CD8-positive, alpha-beta memory T cell (primary cell): Measurements from ENCODE around the gene TPK1. TPM values are rescaled to one million over a fixed set of nuclear protein-coding genes. Genes with fewer than 3 reads are reported as not detected.

ENCODE experiments used
- CTCF ChIA-PET: fragments of 350-600 bp; sonication (Branson Sonifier 250); formaldehyde crosslinking; loops from one replicate; lab custom pipeline; 2021; ENCODE audit warnings: antibody characterized with exemption; lab: Charles Lee
- POLR2A ChIA-PET: fragments of 350-600 bp; sonication (Branson Sonifier 250); formaldehyde crosslinking; loops from one replicate; lab custom pipeline; 2021; ENCODE audit warnings: antibody characterized with exemption; lab: Charles Lee
- DNase-seq, 5 donors: peaks; one replicate each; pipeline versions ENCODE4 v3.0.0 to v3.0.0-alpha.2; 2020 to 2022; ENCODE audit warnings: mixed read lengths in 1 of 5
- H3K27ac ChIP-seq: one replicate; pipeline ENCODE4 v1.7.0; 2013; ENCODE audit warnings: low read depth, mild to moderate bottlenecking, low read length, moderate library complexity
- H3K27me3 ChIP-seq: 2 replicates; pipeline ENCODE4 v1.7.0; 2013; ENCODE audit warnings: low read length, mild to moderate bottlenecking; ENCODE audit not compliant: insufficient read depth, poor library complexity, severe bottlenecking
- H3K36me3 ChIP-seq: 2 replicates; pipeline ENCODE4 v1.7.0; 2013; ENCODE audit warnings: mild to moderate bottlenecking, low read length, moderate library complexity; ENCODE audit not compliant: insufficient read depth
- H3K4me1 ChIP-seq: 2 replicates; pipeline ENCODE4 v1.7.0; 2013; ENCODE audit warnings: mild to moderate bottlenecking, low read length, moderate library complexity; ENCODE audit not compliant: insufficient read depth
- H3K4me3 ChIP-seq: 2 replicates; pipeline ENCODE4 v1.7.0; 2013; ENCODE audit warnings: mild to moderate bottlenecking, low read length
- H3K9me3 ChIP-seq: 2 replicates; pipeline ENCODE4 v1.7.0; 2013; ENCODE audit warnings: mild to moderate bottlenecking, low read length
- H3K27ac Mint-ChIP-seq, 8 donors: one replicate each; pipeline ENCODE4 v1.8.0; 2020 to 2021; ENCODE audit warnings: mixed read lengths in 8 of 8, mild to moderate bottlenecking in 6 of 8, inconsistent platforms in 3 of 8, moderate library complexity in 3 of 8
- H3K27me3 Mint-ChIP-seq, 2 donors: one replicate each; pipeline ENCODE4 v1.8.0; 2020 to 2021; ENCODE audit warnings: mixed read lengths in 2 of 2, mild to moderate bottlenecking in 1 of 2, moderate library complexity in 1 of 2
- H3K36me3 Mint-ChIP-seq, 3 donors: one replicate each; pipeline ENCODE4 v1.8.0; 2020 to 2021; ENCODE audit warnings: mixed read lengths in 3 of 3, inconsistent platforms in 1 of 3, mild to moderate bottlenecking in 1 of 3
- H3K4me1 Mint-ChIP-seq, 3 donors: one replicate each; pipeline ENCODE4 v1.8.0; 2020 to 2021; ENCODE audit warnings: mixed read lengths in 3 of 3, inconsistent platforms in 1 of 3, mild to moderate bottlenecking in 1 of 3
- H3K4me3 Mint-ChIP-seq, 7 donors: one replicate each; pipeline ENCODE4 v1.8.0; 2020 to 2021; ENCODE audit warnings: mixed read lengths in 7 of 7, mild to moderate bottlenecking in 6 of 7, moderate library complexity in 4 of 7, inconsistent platforms in 2 of 7
- H3K9me3 Mint-ChIP-seq, 5 donors: one replicate each; pipeline ENCODE4 v1.8.0; 2020 to 2022; ENCODE audit warnings: mixed read lengths in 5 of 5, mild to moderate bottlenecking in 3 of 5, moderate library complexity in 2 of 5, inconsistent platforms in 1 of 5
- polyA plus RNA-seq: library from polyadenylated mRNA; unstranded; fragments of 300-500 nt; fragmentation: Illumina TruSeq; gene quantifications from one replicate; pipeline ENCODE4 v1.2.3, GENCODE V29; 2021
- total RNA-seq, 2 experiments: library from RNA; stranded (reverse); gene quantifications; one replicate each; pipeline ENCODE4 v1.2.3, GENCODE V29; 2021

Gene TPK1
- total and polyA plus RNA-seq, 3 experiments from 2014 or later = 18.0 to 20.1 (median 19.0) TPM

DNA sequence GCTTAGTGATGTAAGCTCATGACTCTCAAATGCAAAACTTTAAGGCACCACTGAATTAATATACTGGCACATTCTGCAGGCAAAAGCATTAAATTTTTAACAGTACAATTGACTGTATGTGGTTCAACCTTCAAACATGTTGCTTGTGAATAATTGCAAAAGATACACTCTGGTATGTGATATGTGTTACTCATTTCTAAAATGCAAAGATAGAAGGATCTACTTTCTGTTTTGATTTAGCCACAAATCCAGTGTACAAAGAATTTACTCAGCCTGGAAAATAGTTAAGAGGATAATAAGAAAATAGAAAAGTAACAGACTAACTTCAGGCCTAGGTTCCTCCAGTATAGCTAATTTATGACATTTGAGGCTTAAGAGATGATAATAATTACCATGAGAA lies 365.8 kb downstream of the TPK1 start:
- no peaks in the 10 kb centered on the region for H3K27me3 Mint-ChIP-seq
- H3K36me3 Mint-ChIP-seq = peaks cover 14 to 39% (median 19%) of the 10 kb centered on the region in 3 donors
- no peak overlapping the region for H3K4me3 Mint-ChIP-seq
- ChIA-PET POLR2A (no interaction called here), CTCF (no interaction called here)
- no peaks in the 10 kb centered on the region for H3K4me1 ChIP-seq
- no peak for DNase-seq
- H3K36me3 ChIP-seq = no peaks in the 10 kb centered on the region
- H3K27ac ChIP-seq = no peak overlapping the region
- no peaks in the 10 kb centered on the region for H3K4me1 Mint-ChIP-seq
- H3K9me3 ChIP-seq = no peaks in the 10 kb centered on the region
- no peak overlapping the region for H3K4me3 ChIP-seq
- H3K9me3 Mint-ChIP-seq = peaks cover 3 to 11% (median 6%) of the 10 kb centered on the region in 5 donors
- no peak overlapping the region for H3K27ac Mint-ChIP-seq
- no peaks in the 10 kb centered on the region for H3K27me3 ChIP-seq

- Histone ChIP-seq H3K27ac (no peak overlapping the region), H3K9me3 (no peaks in the 10 kb centered on the region), H3K4me3 (no peak overlapping the region), H3K36me3 (no peaks in the 10 kb centered on the region), H3K27me3 (no peaks in the 10 kb centered on the region), H3K4me1 (no peaks in the 10 kb centered on the region)
- ChIA-PET POLR2A (no interaction called here), CTCF (no interaction called here)
- Mint-ChIP-seq H3K36me3 (peaks cover 19 to 47% (median 21%) of the 10 kb centered on the region in 3 donors), H3K4me3 (no peak overlapping the region), H3K4me1 (no peaks in the 10 kb centered on the region), H3K27me3 (no peaks in the 10 kb centered on the region), H3K27ac (no peak overlapping the region), H3K9me3 (peaks cover 3 to 15% (median 12%) of the 10 kb centered on the region in 5 donors)
- no peak for DNase-seq
Observed at GRCh38 chr7:144468990-144469732, 366.7 kb downstream of the TPK1 start.

GRCh38 chr7:144459635-144460034 lies 376.2 kb downstream of the TPK1 start:
- POLR2A ChIA-PET = no interaction called here

DNA sequence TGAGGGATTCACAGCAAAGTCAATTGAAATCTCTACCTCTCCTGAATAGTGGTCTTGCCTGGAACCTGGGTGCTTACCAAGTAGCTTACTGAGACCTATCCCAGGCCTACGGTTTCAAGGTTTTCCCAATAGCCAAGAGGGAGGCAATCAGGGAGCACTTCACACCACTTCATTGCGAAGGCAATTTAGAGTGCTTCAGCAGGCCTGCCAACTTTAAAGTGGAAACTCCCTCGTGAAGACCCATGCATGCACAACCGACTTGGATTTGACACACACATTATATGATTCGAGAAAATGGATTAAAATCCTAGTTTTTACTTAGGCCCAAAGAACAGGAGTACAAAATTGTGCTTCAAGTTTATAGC lies 380.8 kb downstream of the TPK1 start:
- Histone ChIP-seq H3K4me1 (no peaks in the 10 kb centered on the region), H3K4me3 (no peak overlapping the region), H3K9me3 (no peaks in the 10 kb centered on the region), H3K27ac (no peak overlapping the region), H3K27me3 (no peaks in the 10 kb centered on the region), H3K36me3 (no peaks in the 10 kb centered on the region)
- Mint-ChIP-seq H3K9me3 (peaks cover 0 to 41% (median 22%) of the 10 kb centered on the region in 5 donors), H3K27ac (no peak overlapping the region), H3K27me3 (no peaks in the 10 kb centered on the region), H3K4me1 (no peaks in the 10 kb centered on the region), H3K36me3 (peaks cover 29 to 59% (median 51%) of the 10 kb centered on the region in 3 donors), H3K4me3 (no peak overlapping the region)
- POLR2A ChIA-PET = no interaction called here
- CTCF ChIA-PET = no interaction called here
- DNase-seq = no peak

More at GRCh38 chr7:144459635-144460034, 376.2 kb downstream of the TPK1 start:
- peaks cover 7 to 42% (median 27%) of the 10 kb centered on the region in 5 donors for H3K9me3 Mint-ChIP-seq
- Histone ChIP-seq H3K4me1 (no peaks in the 10 kb centered on the region), H3K27ac (no peak overlapping the region), H3K4me3 (no peak overlapping the region), H3K36me3 (no peaks in the 10 kb centered on the region), H3K27me3 (no peaks in the 10 kb centered on the region), H3K9me3 (no peaks in the 10 kb centered on the region)
- H3K36me3 Mint-ChIP-seq = peaks cover 39 to 71% (median 65%) of the 10 kb centered on the region in 3 donors
- H3K4me1 Mint-ChIP-seq = no peaks in the 10 kb centered on the region
- H3K27ac Mint-ChIP-seq = no peak overlapping the region
- CTCF ChIA-PET = no interaction called here
- H3K27me3 Mint-ChIP-seq = no peaks in the 10 kb centered on the region
- no peak for DNase-seq
- H3K4me3 Mint-ChIP-seq = no peak overlapping the region

DNA sequence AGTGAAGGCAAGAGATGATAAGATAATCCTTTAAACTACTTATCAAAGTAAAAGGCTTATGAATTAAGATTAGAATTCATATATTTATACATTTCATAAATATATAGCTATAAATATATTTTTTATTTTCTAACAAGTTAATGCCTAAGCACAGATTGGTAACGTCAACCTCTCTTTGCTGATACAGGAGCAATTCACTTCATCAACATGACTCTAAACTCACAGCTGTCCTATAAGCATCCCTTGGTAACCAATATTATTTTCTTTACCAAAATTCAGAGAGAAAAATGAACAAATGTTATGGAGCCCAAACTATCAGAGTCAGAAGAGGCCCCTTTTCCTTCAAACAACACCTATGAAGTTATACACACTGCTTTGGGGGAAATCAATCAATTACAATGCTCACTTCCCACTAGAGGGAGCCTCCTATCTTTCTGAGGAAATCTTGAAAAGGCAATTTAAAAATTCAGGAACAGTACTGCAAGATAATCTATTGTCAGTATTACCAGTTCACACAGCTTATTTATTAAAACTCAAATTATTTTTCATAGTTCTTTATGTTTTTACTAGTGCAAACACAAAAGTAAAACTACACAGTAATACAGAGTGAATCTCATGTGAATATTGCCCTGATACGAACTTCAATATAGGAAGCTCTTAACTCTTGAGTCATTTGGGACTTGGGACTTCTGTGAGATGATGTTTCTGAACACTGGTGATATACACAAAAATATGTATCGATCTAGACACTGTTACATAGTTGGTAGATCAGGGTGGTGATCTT lies 381.4 kb downstream of the TPK1 start:
- peaks cover 25 to 54% (median 47%) of the 10 kb centered on the region in 3 donors for H3K36me3 Mint-ChIP-seq
- ChIA-PET CTCF (interaction anchor here (0.8 kb wide), 1 partner anchor 9 kb away, joined by 3 read pairs; no protein-coding TSS in a partner anchor), POLR2A (no interaction called here)
- Histone ChIP-seq H3K36me3 (no peaks in the 10 kb centered on the region), H3K27ac (no peak overlapping the region), H3K27me3 (no peaks in the 10 kb centered on the region), H3K4me1 (no peaks in the 10 kb centered on the region), H3K9me3 (no peaks in the 10 kb centered on the region), H3K4me3 (no peak overlapping the region)
- no peaks in the 10 kb centered on the region for H3K27me3 Mint-ChIP-seq
- H3K4me3 Mint-ChIP-seq = no peak overlapping the region
- H3K4me1 Mint-ChIP-seq = no peaks in the 10 kb centered on the region
- no peak for DNase-seq
- no peak overlapping the region for H3K27ac Mint-ChIP-seq
- H3K9me3 Mint-ChIP-seq = peaks cover 0 to 41% (median 19%) of the 10 kb centered on the region in 5 donors

DNA sequence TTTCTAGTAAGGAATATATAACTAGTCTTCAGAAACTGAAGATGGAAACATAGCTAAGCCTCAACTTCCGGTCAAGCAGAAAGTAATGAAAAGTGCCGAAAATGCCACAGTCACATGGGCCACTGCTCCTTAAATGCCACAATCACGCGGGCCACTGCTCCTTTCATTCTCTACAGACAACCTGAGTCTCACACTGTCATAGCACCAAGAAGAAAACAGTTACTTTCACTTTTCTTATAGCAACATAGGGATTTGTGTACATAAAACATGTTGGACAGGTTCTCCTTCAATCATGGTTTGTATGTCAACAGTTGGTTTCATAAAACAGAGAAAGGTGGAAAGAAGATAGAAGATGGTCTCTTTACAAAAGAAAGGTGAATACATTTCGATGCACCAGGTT lies 383.8 kb downstream of the TPK1 start:
- H3K27ac ChIP-seq = no peak overlapping the region
- no peak overlapping the region for H3K4me3 ChIP-seq
- no peaks in the 10 kb centered on the region for H3K9me3 ChIP-seq
- Mint-ChIP-seq H3K27ac (no peak overlapping the region), H3K27me3 (no peaks in the 10 kb centered on the region), H3K36me3 (peaks cover 20 to 46% (median 34%) of the 10 kb centered on the region in 3 donors), H3K4me1 (no peaks in the 10 kb centered on the region), H3K9me3 (peaks cover 0 to 33% (median 18%) of the 10 kb centered on the region in 5 donors), H3K4me3 (no peak overlapping the region)
- no peaks in the 10 kb centered on the region for H3K36me3 ChIP-seq
- DNase-seq = no peak
- POLR2A ChIA-PET = no interaction called here
- no peaks in the 10 kb centered on the region for H3K4me1 ChIP-seq
- CTCF ChIA-PET = no interaction called here
- H3K27me3 ChIP-seq = no peaks in the 10 kb centered on the region

GRCh38 chr7:144445590-144445989 lies 390.3 kb downstream of the TPK1 start:
- no peaks in the 10 kb centered on the region for H3K4me1 ChIP-seq
- no peaks in the 10 kb centered on the region for H3K27me3 Mint-ChIP-seq
- no peak overlapping the region for H3K4me3 ChIP-seq
- H3K9me3 Mint-ChIP-seq = no peaks in the 10 kb centered on the region
- DNase-seq = no peak
- H3K4me1 Mint-ChIP-seq = no peaks in the 10 kb centered on the region
- POLR2A ChIA-PET = no interaction called here
- CTCF ChIA-PET = no interaction called here
- H3K27ac Mint-ChIP-seq = no peak overlapping the region
- no peak overlapping the region for H3K27ac ChIP-seq
- no peaks in the 10 kb centered on the region for H3K27me3 ChIP-seq
- no peak overlapping the region for H3K4me3 Mint-ChIP-seq
- peaks cover 0 to under 1% (median under 1%) of the 10 kb centered on the region in 3 donors for H3K36me3 Mint-ChIP-seq
- no peaks in the 10 kb centered on the region for H3K36me3 ChIP-seq
- H3K9me3 ChIP-seq = no peaks in the 10 kb centered on the region

DNA sequence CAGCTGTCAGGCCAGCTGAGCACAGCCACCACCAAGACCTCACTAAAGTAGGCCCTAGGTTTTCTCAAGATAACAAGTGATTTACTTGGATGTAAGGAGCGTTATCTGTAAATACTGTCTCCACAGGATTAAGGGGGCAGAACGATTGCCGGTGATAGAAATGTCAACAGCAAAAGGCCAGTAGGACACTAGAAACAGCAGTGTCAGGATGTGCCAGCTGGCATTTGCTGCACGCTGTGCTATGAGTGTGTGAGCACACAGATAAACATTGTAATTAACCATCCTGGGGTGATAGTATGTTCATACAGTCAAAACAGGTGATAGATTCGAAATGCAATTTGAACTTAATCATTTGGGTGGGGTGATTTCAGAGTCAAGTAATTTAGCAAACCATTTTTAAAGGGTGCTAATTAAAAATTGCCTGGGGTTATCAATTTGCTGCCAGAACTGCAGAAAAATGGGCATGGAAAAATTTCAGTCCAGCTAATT lies 396.1 kb downstream of the TPK1 start:
- CTCF ChIA-PET = no interaction called here
- POLR2A ChIA-PET = no interaction called here
- Mint-ChIP-seq H3K9me3 (no peaks in the 10 kb centered on the region), H3K4me1 (no peaks in the 10 kb centered on the region), H3K36me3 (no peaks in the 10 kb centered on the region), H3K27ac (no peak overlapping the region), H3K4me3 (no peak overlapping the region), H3K27me3 (peaks cover 0 to 9% of the 10 kb centered on the region in 2 donors)
- Histone ChIP-seq H3K4me1 (no peaks in the 10 kb centered on the region), H3K27me3 (no peaks in the 10 kb centered on the region), H3K27ac (no peak overlapping the region), H3K36me3 (no peaks in the 10 kb centered on the region), H3K4me3 (no peak overlapping the region), H3K9me3 (no peaks in the 10 kb centered on the region)
- no peak for DNase-seq
